ENCODE measurements around the gene RBFOX2. TPM values are rescaled to one million over a fixed set of nuclear protein-coding genes. Genes with fewer than 3 reads are reported as not detected.

The RBFOX2 gene
- total and polyA plus RNA-seq, 2 of the 13 experiments (the other 11 are each of a cell fraction or from before 2014, with no cell fraction given) = 37.3 to 40.4 TPM

GRCh38 chr22:35824256-35824655 is 204.4 kb downstream of the RBFOX2 start (continued):
- TF ChIP-seq NFATC3 (CRISPR knock-in tag; IDR thresholded peaks at IDR 0.05) = no peak
- TF ChIP-seq FOXO4 (CRISPR knock-in tag; conservative IDR thresholded peaks at IDR 0.05) = 0 out of 2 replicates have a peak, but pooled peaks have one; percentile 29
- no peak for TF ChIP-seq MBNL3 (CRISPR knock-in tag; conservative IDR thresholded peaks at IDR 0.05)
- TF ChIP-seq BHLHE40 (IDR thresholded peaks at IDR 0.05; ENCODE audit: low read length) = no peak
- no peak for TF ChIP-seq AFF4 (CRISPR knock-in tag; IDR thresholded peaks at IDR 0.05)
- TF ChIP-seq MAX (IDR thresholded peaks at IDR 0.05) = no peak
- peak; percentile 73 for TF ChIP-seq MED1 (CRISPR knock-in tag; IDR thresholded peaks at IDR 0.05)
- TF ChIP-seq FUBP1 (CRISPR knock-in tag; IDR thresholded peaks at IDR 0.05; ENCODE audit: borderline replicate concordance) = no peak
- no peak for TF ChIP-seq TBX2 (CRISPR knock-in tag; IDR thresholded peaks at IDR 0.05; ENCODE audit: borderline replicate concordance)
- TF ChIP-seq ZNF17 (CRISPR knock-in tag; IDR thresholded peaks at IDR 0.05) = no peak
- TF ChIP-seq BCL6 (CRISPR knock-in tag; IDR thresholded peaks at IDR 0.05) = peak; percentile 95
- TF ChIP-seq ZSCAN25 (CRISPR knock-in tag; IDR thresholded peaks at IDR 0.05) = no peak
- TF ChIP-seq AHR (CRISPR knock-in tag; IDR thresholded peaks at IDR 0.05) = no peak
- TF ChIP-seq POLR2G (IDR thresholded peaks at IDR 0.05; ENCODE audit: low read depth, low read length) = no peak
- no peak for TF ChIP-seq ZMAT5 (CRISPR knock-in tag; IDR thresholded peaks at IDR 0.05; ENCODE audit: borderline replicate concordance, low read depth)
- no peak for TF ChIP-seq ZSCAN30 (CRISPR knock-in tag; IDR thresholded peaks at IDR 0.05)
- no peak for TF ChIP-seq ZNF326 (CRISPR knock-in tag; IDR thresholded peaks at IDR 0.05; ENCODE audit: borderline replicate concordance)
- no peak for TF ChIP-seq ZBTB10 (CRISPR knock-in tag; IDR thresholded peaks at IDR 0.05; ENCODE audit: borderline replicate concordance)
- no peak for TF ChIP-seq SRF (IDR thresholded peaks at IDR 0.05; ENCODE audit: low read depth, low read length)
- no peak for TF ChIP-seq SMC3 (IDR thresholded peaks at IDR 0.05; ENCODE audit: low read length)
- no peak for TF ChIP-seq ZNF30 (CRISPR knock-in tag; IDR thresholded peaks at IDR 0.05)
- peak; percentile 65; the same call in 1 of the 2 replicates for TF ChIP-seq POGZ (CRISPR knock-in tag; IDR thresholded peaks at IDR 0.05)
